GM21360 (cell line): ENCODE results near the gene UGDH.

Source experiments
- ATAC-seq: cut with Tn5 transposase; IDR thresholded peaks from one replicate; pipeline ENCODE4 v1.9.1; 2021; ENCODE audit warnings: mild to moderate bottlenecking, moderate library complexity; ENCODE audit not compliant: unreplicated experiment

The UGDH gene

DNA sequence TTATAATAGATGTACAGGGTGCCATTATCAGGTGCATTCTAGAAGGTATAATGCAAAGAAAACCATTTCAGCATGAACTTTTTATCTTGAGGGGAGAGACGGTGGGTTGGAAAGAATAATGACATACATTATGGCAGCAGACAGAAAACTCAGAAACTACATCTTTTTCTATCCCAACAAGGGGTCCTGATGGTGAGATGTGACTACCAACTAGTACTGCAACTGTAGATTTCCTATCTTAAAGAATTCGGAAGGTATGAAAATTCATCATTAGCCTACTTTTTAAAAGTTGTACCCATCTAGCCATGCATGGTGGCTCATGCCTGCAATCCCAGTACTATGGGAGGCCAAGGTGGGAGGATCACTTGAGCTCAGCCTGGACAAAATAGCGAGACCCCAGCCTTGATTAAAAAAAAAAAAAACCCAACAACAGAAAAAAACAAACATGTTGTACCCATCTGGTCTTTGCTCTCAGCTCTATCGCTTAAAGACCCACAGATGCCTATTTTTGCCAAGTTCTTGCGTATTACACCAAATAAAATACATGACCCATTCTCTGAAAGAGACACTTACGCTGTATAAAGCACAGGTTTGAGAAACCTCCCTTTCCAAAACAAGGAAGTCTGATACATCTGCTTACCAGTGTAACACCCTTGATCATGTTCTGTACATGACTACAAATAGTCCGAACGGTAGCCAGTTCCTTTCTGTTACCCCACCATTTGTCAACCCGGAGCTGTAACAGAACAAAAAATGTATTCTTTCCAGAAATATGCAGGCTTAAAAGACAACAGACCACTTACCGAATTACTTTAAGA is 70.1 kb downstream of the UGDH start:
- ATAC-seq: no peak

- ATAC-seq: no peak
Measured at GRCh38 chr4:39455486-39455885, 71.8 kb downstream of the UGDH start.

- no peak for ATAC-seq
Measured at GRCh38 chr4:39453738-39454137, 73.5 kb downstream of the UGDH start.

DNA sequence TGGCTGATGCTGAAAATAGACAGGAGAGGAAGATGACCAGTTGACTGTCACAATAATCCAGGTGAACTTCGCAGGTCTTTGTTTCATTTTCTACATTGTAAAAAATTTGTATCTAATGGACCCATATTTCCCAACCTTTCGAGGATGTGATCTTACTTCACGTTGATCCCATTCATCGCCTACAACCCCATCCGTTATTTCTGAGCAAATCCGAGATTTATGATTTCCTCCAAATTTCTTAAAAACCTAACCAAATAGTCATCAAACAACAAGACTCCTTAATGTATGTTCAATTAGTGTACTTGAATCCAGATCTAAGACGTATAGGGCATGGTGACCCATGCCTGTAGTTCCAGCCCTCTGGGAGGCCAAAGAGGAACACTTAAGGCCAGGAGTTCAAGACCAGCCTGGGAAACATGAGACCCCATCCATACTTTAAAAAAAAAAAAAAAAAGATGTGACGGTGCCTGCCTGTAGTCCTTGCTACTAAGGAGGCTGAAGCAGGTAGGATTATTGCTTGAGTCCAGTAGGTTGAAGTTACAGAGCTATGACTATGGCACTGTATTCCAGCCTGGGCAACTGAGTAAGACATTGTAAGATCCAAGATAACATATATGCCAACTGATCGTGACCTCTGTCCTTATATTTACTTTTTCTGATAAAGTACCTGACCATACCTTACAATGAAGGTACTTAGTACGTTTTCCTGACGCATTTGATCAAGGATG is 74.2 kb downstream of the UGDH start:
- ATAC-seq: no peak

- ATAC-seq: no peak
Measured at GRCh38 chr4:39452153-39452859, 74.9 kb downstream of the UGDH start.

- ATAC-seq: no peak
Measured at GRCh38 chr4:39451423-39452023, 75.7 kb downstream of the UGDH start.

GRCh38 chr4:39450618-39451017 is 76.6 kb downstream of the UGDH start:
- ATAC-seq: no peak
